Natural killer cell treated with Interleukin-12 subunit alpha and Interleukin-12 subunit beta and Interleukin-15 and Interleukin-18, amount 100 ng/mL, for 72 hours (primary cell): ENCODE data around the gene CEP70. TPM values are rescaled to one million over a fixed set of nuclear protein-coding genes. Genes with fewer than 3 reads are reported as not detected.
"Not testable (repeated sequence)": the region's sequence is repeated elsewhere in the genome, so short reads cannot be mapped to it uniquely, and the experiment has no call there.

Experiments used
- ATAC-seq, 2 donors: fragments of 150-1000 bp; cut with Tn5 transposase in 1 of 2; sonication (Bioruptor Pico), chemical (Tn5 transposase) in 1 of 2; 2 replicates each; pipeline ENCODE4 v1.10.0; 2021
- DNase-seq: peaks from one replicate; pipeline ENCODE4 v3.0.0; 2022; ENCODE audit warnings: low spot score
- H3K27ac Mint-ChIP-seq, 2 donors: 1 replicate in 1 of 2; 2 replicates in 1 of 2; pipeline ENCODE4 v1.8.0; 2022; ENCODE audit warnings: mixed read lengths in 2 of 2, mild to moderate bottlenecking in 1 of 2, moderate library complexity in 1 of 2
- H3K27me3 Mint-ChIP-seq, 2 donors: 1 replicate in 1 of 2; 2 replicates in 1 of 2; pipeline ENCODE4 v1.8.0; 2022; ENCODE audit warnings: mixed read lengths in 2 of 2
- H3K36me3 Mint-ChIP-seq: one replicate; pipeline ENCODE4 v1.8.0; 2022; ENCODE audit warnings: mixed read lengths
- H3K4me1 Mint-ChIP-seq, 2 donors: 1 replicate in 1 of 2; 2 replicates in 1 of 2; pipeline ENCODE4 v1.8.0; 2022; ENCODE audit warnings: low read depth in 2 of 2, mixed read lengths in 2 of 2, mild to moderate bottlenecking in 1 of 2
- H3K4me3 Mint-ChIP-seq: one replicate; pipeline ENCODE4 v1.8.0; 2022; ENCODE audit warnings: mixed read lengths
- H3K9me3 Mint-ChIP-seq: 2 replicates; pipeline ENCODE4 v1.8.0; 2022; ENCODE audit warnings: mixed read lengths
- total RNA-seq, 2 donors: library from RNA; stranded (reverse); gene quantifications; one replicate each; pipeline ENCODE4 v1.2.3, GENCODE V29; 2022

CEP70 gene
- total RNA-seq, 2 donors from 2014 or later, result 9.9 to 10.5 TPM

GRCh38 chr3:138484672-138485071 is 109.4 kb downstream of the CEP70 start:
- not testable (repeated sequence) for H3K27me3 Mint-ChIP-seq, ATAC-seq, H3K4me1 Mint-ChIP-seq, H3K27ac Mint-ChIP-seq, DNase-seq, H3K4me3 Mint-ChIP-seq
- peaks cover 36% of the 10 kb centered on the region for H3K36me3 Mint-ChIP-seq
- H3K9me3 Mint-ChIP-seq, result peaks cover 23% of the 10 kb centered on the region

GRCh38 chr3:138479438-138479863 is 114.6 kb downstream of the CEP70 start:
- Mint-ChIP-seq H3K27ac (no peak overlapping the region), H3K4me3 (no peak overlapping the region), H3K36me3 (no peaks in the 10 kb centered on the region), H3K9me3 (no peaks in the 10 kb centered on the region), H3K4me1 (no peaks in the 10 kb centered on the region), H3K27me3 (peaks cover 3 to 7% of the 10 kb centered on the region in 2 donors)
- no peak for ATAC-seq
- no peak for DNase-seq

- Mint-ChIP-seq H3K27me3 (peaks cover 3 to 7% of the 10 kb centered on the region in 2 donors), H3K4me1 (no peaks in the 10 kb centered on the region), H3K27ac (no peak overlapping the region), H3K36me3 (no peaks in the 10 kb centered on the region), H3K9me3 (no peaks in the 10 kb centered on the region), H3K4me3 (no peak overlapping the region)
- ATAC-seq (no peak), DNase-seq (no peak)
These were observed 116.3 kb downstream of the CEP70 start for GRCh38 chr3:138477801-138478200.

GRCh38 chr3:138477120-138477519 is 116.9 kb downstream of the CEP70 start:
- DNase-seq, result no peak
- Mint-ChIP-seq H3K4me1 (no peaks in the 10 kb centered on the region), H3K9me3 (no peaks in the 10 kb centered on the region), H3K27ac (no peak overlapping the region), H3K4me3 (no peak overlapping the region), H3K27me3 (peaks cover 3 to 7% of the 10 kb centered on the region in 2 donors), H3K36me3 (no peaks in the 10 kb centered on the region)
- no peak for ATAC-seq

- ATAC-seq (no peak), DNase-seq (no peak)
- Mint-ChIP-seq H3K27ac (no peak overlapping the region), H3K4me1 (no peaks in the 10 kb centered on the region), H3K36me3 (no peaks in the 10 kb centered on the region), H3K27me3 (peaks cover 3 to 7% of the 10 kb centered on the region in 2 donors), H3K9me3 (no peaks in the 10 kb centered on the region), H3K4me3 (no peak overlapping the region)
These were observed 117.5 kb downstream of the CEP70 start for GRCh38 chr3:138476526-138476925.

GRCh38 chr3:138474163-138474562 is 119.9 kb downstream of the CEP70 start:
- no peak for DNase-seq

GRCh38 chr3:138473391-138473790 is 120.7 kb downstream of the CEP70 start:
- Mint-ChIP-seq H3K9me3 (no peaks in the 10 kb centered on the region), H3K27ac (no peak overlapping the region), H3K27me3 (no peaks in the 10 kb centered on the region), H3K36me3 (no peaks in the 10 kb centered on the region), H3K4me3 (no peak overlapping the region), H3K4me1 (no peaks in the 10 kb centered on the region)
- DNase-seq (no peak), ATAC-seq (no peak)

More at GRCh38 chr3:138474163-138474562, 119.9 kb downstream of the CEP70 start:
- no peak overlapping the region for H3K4me3 Mint-ChIP-seq
- H3K27ac Mint-ChIP-seq, result no peak overlapping the region
- no peaks in the 10 kb centered on the region for H3K27me3 Mint-ChIP-seq
- no peaks in the 10 kb centered on the region for H3K36me3 Mint-ChIP-seq
- H3K9me3 Mint-ChIP-seq, result no peaks in the 10 kb centered on the region
- H3K4me1 Mint-ChIP-seq, result no peaks in the 10 kb centered on the region
- no peak for ATAC-seq

- no peaks in the 10 kb centered on the region for H3K36me3 Mint-ChIP-seq
- ATAC-seq, result no peak
These were observed 121.8 kb downstream of the CEP70 start for GRCh38 chr3:138472141-138472825.

GRCh38 chr3:138471481-138471880 is 122.6 kb downstream of the CEP70 start:
- H3K4me1 Mint-ChIP-seq, result no peaks in the 10 kb centered on the region
- no peak for DNase-seq
- no peaks in the 10 kb centered on the region for H3K36me3 Mint-ChIP-seq
- no peaks in the 10 kb centered on the region for H3K27me3 Mint-ChIP-seq
- no peak for ATAC-seq
- no peak overlapping the region for H3K4me3 Mint-ChIP-seq
- H3K9me3 Mint-ChIP-seq, result no peaks in the 10 kb centered on the region
- no peak overlapping the region for H3K27ac Mint-ChIP-seq

More at GRCh38 chr3:138472141-138472825, 121.8 kb downstream of the CEP70 start:
- H3K9me3 Mint-ChIP-seq, result no peaks in the 10 kb centered on the region
- H3K4me1 Mint-ChIP-seq, result no peaks in the 10 kb centered on the region
- no peaks in the 10 kb centered on the region for H3K27me3 Mint-ChIP-seq
- H3K27ac Mint-ChIP-seq, result no peak overlapping the region
- no peak for DNase-seq
- H3K4me3 Mint-ChIP-seq, result no peak overlapping the region

GRCh38 chr3:138470687-138471086 is 123.4 kb downstream of the CEP70 start:
- H3K9me3 Mint-ChIP-seq, result no peaks in the 10 kb centered on the region
- no peaks in the 10 kb centered on the region for H3K4me1 Mint-ChIP-seq
- ATAC-seq (peak in 1 of 2 donors; percentile 3), DNase-seq (no peak)
- H3K4me3 Mint-ChIP-seq, result no peak overlapping the region
- no peaks in the 10 kb centered on the region for H3K36me3 Mint-ChIP-seq
- no peak overlapping the region for H3K27ac Mint-ChIP-seq
- H3K27me3 Mint-ChIP-seq, result no peaks in the 10 kb centered on the region

- no peaks in the 10 kb centered on the region for H3K9me3 Mint-ChIP-seq
- H3K4me3 Mint-ChIP-seq, result no peak overlapping the region
- peaks cover 0 to 2% of the 10 kb centered on the region in 2 donors for H3K27me3 Mint-ChIP-seq
- H3K27ac Mint-ChIP-seq, result no peak overlapping the region
- no peak for ATAC-seq
- no peak for DNase-seq
- no peaks in the 10 kb centered on the region for H3K4me1 Mint-ChIP-seq
- no peaks in the 10 kb centered on the region for H3K36me3 Mint-ChIP-seq
These were observed 124.2 kb downstream of the CEP70 start for GRCh38 chr3:138469874-138470273.

GRCh38 chr3:138468886-138469285 is 125.2 kb downstream of the CEP70 start:
- Mint-ChIP-seq H3K36me3 (no peaks in the 10 kb centered on the region), H3K4me3 (no peak overlapping the region), H3K9me3 (no peaks in the 10 kb centered on the region), H3K27ac (no peak overlapping the region), H3K27me3 (peaks cover 0 to 2% of the 10 kb centered on the region in 2 donors), H3K4me1 (no peaks in the 10 kb centered on the region)
- DNase-seq, result no peak
- ATAC-seq, result no peak

- no peaks in the 10 kb centered on the region for H3K36me3 Mint-ChIP-seq
- H3K27me3 Mint-ChIP-seq, result peaks cover 0 to 2% of the 10 kb centered on the region in 2 donors
- H3K27ac Mint-ChIP-seq, result no peak overlapping the region
- H3K9me3 Mint-ChIP-seq, result no peaks in the 10 kb centered on the region
- DNase-seq, result no peak
- H3K4me1 Mint-ChIP-seq, result no peaks in the 10 kb centered on the region
- H3K4me3 Mint-ChIP-seq, result no peak overlapping the region
- ATAC-seq, result no peak
These were observed 125.6 kb downstream of the CEP70 start for GRCh38 chr3:138468451-138468850.

GRCh38 chr3:138467931-138468330 is 126.1 kb downstream of the CEP70 start:
- DNase-seq (no peak), ATAC-seq (no peak)
- Mint-ChIP-seq H3K27me3 (peaks cover 0 to 2% of the 10 kb centered on the region in 2 donors), H3K27ac (no peak overlapping the region), H3K9me3 (no peaks in the 10 kb centered on the region), H3K4me1 (no peaks in the 10 kb centered on the region), H3K4me3 (no peak overlapping the region), H3K36me3 (no peaks in the 10 kb centered on the region)

GRCh38 chr3:138465925-138466324 is 128.1 kb downstream of the CEP70 start:
- Mint-ChIP-seq H3K4me1 (no peaks in the 10 kb centered on the region), H3K4me3 (no peak overlapping the region), H3K27me3 (peaks cover 0 to 2% of the 10 kb centered on the region in 2 donors), H3K9me3 (no peaks in the 10 kb centered on the region), H3K27ac (no peak overlapping the region), H3K36me3 (no peaks in the 10 kb centered on the region)
- ATAC-seq, result no peak
- no peak for DNase-seq
